Measurements from ENCODE around the gene FBXO28. TPM values are rescaled to one million over a fixed set of nuclear protein-coding genes. Genes with fewer than 3 reads are reported as not detected.

FBXO28 gene
- total RNA-seq, 1 donor from 2014 or later: 29.2 TPM

DNA sequence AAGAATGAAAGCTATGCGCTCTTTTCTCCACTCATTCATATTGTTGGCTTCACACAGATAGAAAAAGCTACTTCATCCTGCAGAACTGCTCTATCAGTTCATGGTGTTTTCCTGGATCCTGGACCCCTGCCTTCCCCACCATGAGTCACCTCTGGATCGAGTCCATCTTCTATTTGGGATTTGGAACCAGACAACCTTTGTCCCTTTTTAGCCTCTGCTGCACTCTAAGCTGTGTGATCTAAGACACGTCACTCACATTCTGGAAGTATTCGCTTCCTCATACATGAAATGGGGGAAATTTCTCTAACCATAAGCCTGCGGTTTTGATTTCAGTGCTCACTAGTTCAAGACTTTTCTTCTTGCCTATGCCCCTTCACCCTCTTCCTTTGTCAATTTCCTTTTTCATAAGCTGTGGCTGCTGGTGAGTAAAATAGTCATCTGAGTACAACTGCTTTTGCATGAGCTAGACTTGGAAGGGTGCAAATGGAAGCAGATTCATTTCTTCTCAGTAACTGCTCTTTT is 55.0 kb downstream of the FBXO28 start:
- peaks cover 3% of the 10 kb centered on the region for H3K4me1 Mint-ChIP-seq
- no peak overlapping the region for H3K27ac Mint-ChIP-seq (ENCODE audit: unreplicated experiment)
- no peak for TF ChIP-seq CTCF (conservative IDR thresholded peaks at IDR 0.05)
- H3K9me3 Mint-ChIP-seq: peaks cover 8% of the 10 kb centered on the region
- H3K36me3 Mint-ChIP-seq (ENCODE audit: low read depth): no peaks in the 10 kb centered on the region
- H3K4me3 Mint-ChIP-seq: no peak overlapping the region
- DNase-seq (ENCODE audit: low read depth, low spot score): no peak
- H3K27me3 Mint-ChIP-seq (ENCODE audit: low read depth): peaks cover 11% of the 10 kb centered on the region

DNA sequence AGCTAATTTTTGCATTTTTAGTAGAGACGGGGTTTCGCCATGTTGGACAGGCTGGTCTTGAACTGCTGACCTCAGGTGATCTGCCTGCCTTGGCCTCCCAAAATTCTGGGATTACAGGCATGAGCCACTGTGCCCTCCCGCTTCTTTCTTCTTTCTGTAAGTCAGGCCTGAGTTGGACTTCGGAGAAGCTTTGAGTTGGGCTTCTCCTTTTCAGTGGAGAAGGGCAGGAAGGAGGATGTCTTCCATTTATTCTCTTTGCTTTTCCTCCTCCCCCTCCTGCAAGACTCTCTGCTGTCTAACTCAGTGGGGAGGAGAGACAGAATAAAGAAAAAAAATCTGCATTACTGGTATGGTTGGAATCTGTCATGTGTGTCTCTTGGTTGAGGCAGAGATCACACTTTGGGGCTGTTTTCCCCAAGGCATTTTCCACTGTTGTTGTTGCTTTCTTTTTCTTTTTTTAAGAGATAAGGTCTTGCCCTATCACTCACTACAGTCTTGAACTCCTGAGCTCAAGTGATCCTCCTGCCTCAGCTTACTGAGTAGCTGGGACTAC is 55.9 kb downstream of the FBXO28 start:
- Mint-ChIP-seq H3K9me3 (peaks cover 8% of the 10 kb centered on the region), H3K27me3 (ENCODE audit: low read depth) (peaks cover 11% of the 10 kb centered on the region), H3K4me1 (peaks cover under 1% of the 10 kb centered on the region), H3K27ac (ENCODE audit: unreplicated experiment) (no peak overlapping the region), H3K4me3 (no peak overlapping the region), H3K36me3 (ENCODE audit: low read depth) (no peaks in the 10 kb centered on the region)
- no peak for DNase-seq (ENCODE audit: low read depth, low spot score)
- no peak for TF ChIP-seq CTCF (conservative IDR thresholded peaks at IDR 0.05)

- peaks cover 12% of the 10 kb centered on the region for H3K27me3 Mint-ChIP-seq (ENCODE audit: low read depth)
- H3K27ac Mint-ChIP-seq (ENCODE audit: unreplicated experiment): no peak overlapping the region
- H3K4me1 Mint-ChIP-seq: peaks cover 2% of the 10 kb centered on the region
- H3K4me3 Mint-ChIP-seq: no peak overlapping the region
- peaks cover 8% of the 10 kb centered on the region for H3K9me3 Mint-ChIP-seq
- TF ChIP-seq CTCF (conservative IDR thresholded peaks at IDR 0.05): no peak
- H3K36me3 Mint-ChIP-seq (ENCODE audit: low read depth): no peaks in the 10 kb centered on the region
- no peak for DNase-seq (ENCODE audit: low read depth, low spot score)
Observed at GRCh38 chr1:224170343-224170742, 56.4 kb downstream of the FBXO28 start.

DNA sequence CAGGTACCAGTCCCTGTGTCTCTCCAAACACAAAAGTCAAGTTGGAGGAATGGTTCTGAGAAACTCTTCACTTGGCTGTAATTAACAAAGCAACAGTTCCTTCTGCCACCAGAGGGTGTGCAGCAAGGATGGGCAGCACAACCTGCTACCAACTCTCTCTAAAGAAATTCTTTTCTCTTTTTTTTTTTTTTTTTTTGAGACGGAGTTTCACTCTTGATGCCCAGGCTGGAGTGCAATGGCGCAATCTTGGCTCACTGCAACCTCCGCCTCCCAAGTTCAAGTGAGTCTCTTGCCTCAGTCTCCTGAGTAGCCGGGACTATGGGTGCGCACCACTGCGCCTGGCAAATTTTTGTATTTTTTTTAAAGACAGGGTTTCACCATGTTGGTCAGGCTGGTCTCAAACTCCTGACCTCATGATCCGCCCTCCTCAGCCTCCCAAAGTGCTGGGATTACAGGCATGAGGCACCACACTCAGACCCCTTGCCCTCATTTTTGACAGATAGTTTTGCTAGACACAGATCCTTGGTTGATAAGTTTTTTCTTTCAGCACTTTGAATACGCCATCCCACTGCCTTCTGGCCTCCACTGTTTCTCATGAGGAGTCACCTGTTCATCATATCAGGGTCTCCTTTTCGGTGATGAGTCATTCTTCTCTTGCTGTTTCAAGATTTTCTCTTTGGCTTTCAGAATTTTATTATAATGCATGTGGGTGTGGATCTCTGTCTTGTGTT is 57.0 kb downstream of the FBXO28 start:
- Mint-ChIP-seq H3K27me3 (ENCODE audit: low read depth) (peaks cover 16% of the 10 kb centered on the region), H3K9me3 (peaks cover 8% of the 10 kb centered on the region), H3K27ac (ENCODE audit: unreplicated experiment) (no peak overlapping the region), H3K4me1 (peaks cover 8% of the 10 kb centered on the region), H3K4me3 (no peak overlapping the region), H3K36me3 (ENCODE audit: low read depth) (no peaks in the 10 kb centered on the region)
- peak; percentile 57 for TF ChIP-seq CTCF (conservative IDR thresholded peaks at IDR 0.05)
- no peak for DNase-seq (ENCODE audit: low read depth, low spot score)

GRCh38 chr1:224172229-224172628 is 58.3 kb downstream of the FBXO28 start:
- Mint-ChIP-seq H3K27me3 (ENCODE audit: low read depth) (peaks cover 16% of the 10 kb centered on the region), H3K9me3 (peaks cover 8% of the 10 kb centered on the region)

More at GRCh38 chr1:224172229-224172628, 58.3 kb downstream of the FBXO28 start:
- no peaks in the 10 kb centered on the region for H3K36me3 Mint-ChIP-seq (ENCODE audit: low read depth)
- H3K27ac Mint-ChIP-seq (ENCODE audit: unreplicated experiment): no peak overlapping the region
- no peak overlapping the region for H3K4me3 Mint-ChIP-seq
- H3K4me1 Mint-ChIP-seq: peaks cover 9% of the 10 kb centered on the region
- TF ChIP-seq CTCF (conservative IDR thresholded peaks at IDR 0.05): no peak
- no peak for DNase-seq (ENCODE audit: low read depth, low spot score)
